SKM-1 treated with dmso at 0.1 percent for 144 hours (cell line): Measurements from ENCODE around the gene AGBL1.

ENCODE experiments used
- DNase-seq: peaks from one replicate; lab custom pipeline; 2025; ENCODE audit not compliant: unreplicated experiment; lab: John Stamatoyannopoulos, UW

Gene AGBL1

GRCh38 chr15:86571873-86572272 lies 492.2 kb downstream of the AGBL1 start:
- DNase-seq, result no peak

GRCh38 chr15:86572368-86572841 lies 492.7 kb downstream of the AGBL1 start:
- no peak for DNase-seq

- no peak for DNase-seq
Observed at GRCh38 chr15:86573476-86573875, 493.8 kb downstream of the AGBL1 start.

- no peak for DNase-seq
Observed at GRCh38 chr15:86588413-86588812, 508.7 kb downstream of the AGBL1 start.

GRCh38 chr15:86590461-86590860 lies 510.8 kb downstream of the AGBL1 start:
- no peak for DNase-seq

GRCh38 chr15:86591158-86591557 lies 511.5 kb downstream of the AGBL1 start:
- DNase-seq, result no peak

GRCh38 chr15:86591994-86592735 lies 512.5 kb downstream of the AGBL1 start:
- no peak for DNase-seq

GRCh38 chr15:86595741-86596140 lies 516.1 kb downstream of the AGBL1 start:
- no peak for DNase-seq

- DNase-seq, result no peak
Observed at GRCh38 chr15:86603466-86603865, 523.8 kb downstream of the AGBL1 start.

GRCh38 chr15:86608461-86609205 lies 529.0 kb downstream of the AGBL1 start:
- DNase-seq, result no peak

GRCh38 chr15:86609275-86609674 lies 529.6 kb downstream of the AGBL1 start:
- DNase-seq, result no peak

- DNase-seq, result no peak
Observed at GRCh38 chr15:86610038-86610437, 530.4 kb downstream of the AGBL1 start.

GRCh38 chr15:86611417-86612040 lies 531.9 kb downstream of the AGBL1 start:
- no peak for DNase-seq

GRCh38 chr15:86615411-86615810 lies 535.7 kb downstream of the AGBL1 start:
- DNase-seq, result no peak

GRCh38 chr15:86615816-86616215 lies 536.1 kb downstream of the AGBL1 start:
- no peak for DNase-seq

- no peak for DNase-seq
Observed at GRCh38 chr15:86616771-86617170, 537.1 kb downstream of the AGBL1 start.

- DNase-seq, result no peak
Observed at GRCh38 chr15:86620157-86620556, 540.5 kb downstream of the AGBL1 start.

- DNase-seq, result no peak
Observed at GRCh38 chr15:86620641-86621349, 541.1 kb downstream of the AGBL1 start.

GRCh38 chr15:86623236-86623635 lies 543.6 kb downstream of the AGBL1 start:
- DNase-seq, result no peak

GRCh38 chr15:86624261-86625036 lies 544.8 kb downstream of the AGBL1 start:
- DNase-seq, result peak; percentile 66
